Natural killer cell (primary cell): Measurements from ENCODE around the gene CMTR1. TPM values are rescaled to one million over a fixed set of nuclear protein-coding genes. Genes with fewer than 3 reads are reported as not detected.
"Not testable (repeated sequence)": the region's sequence is repeated elsewhere in the genome, so short reads cannot be mapped to it uniquely, and the experiment has no call there.

ENCODE experiments used
- ATAC-seq, 3 donors: fragments of 150-1000 bp in 2 of 3; fragments of 200-7000 bp in 1 of 3; cut with Tn5 transposase; 1 replicate in 1 of 3; 2 replicates in 2 of 3; pipeline ENCODE4 v1.10.0; 2021; ENCODE audit warnings: mild to moderate bottlenecking in 2 of 3, moderate library complexity in 2 of 3
- DNase-seq, 2 donors: peaks; one replicate each; pipeline versions ENCODE4 v3.0.0 to v3.0.0-alpha.2; 2013 to 2021; ENCODE audit warnings: mixed read lengths in 1 of 2
- H3K27ac ChIP-seq: one replicate; pipeline ENCODE4 v1.5.1; 2013; ENCODE audit warnings: mild to moderate bottlenecking, low read length
- H3K27me3 ChIP-seq: one replicate; pipeline ENCODE4 v1.6.1; 2013; ENCODE audit warnings: low read length; ENCODE audit not compliant: control insufficient read depth, insufficient read depth
- H3K36me3 ChIP-seq: one replicate; pipeline ENCODE4 v1.6.1; 2013; ENCODE audit warnings: low read length; ENCODE audit not compliant: control insufficient read depth, insufficient read depth
- H3K4me1 ChIP-seq: one replicate; pipeline ENCODE4 v1.6.1; 2013; ENCODE audit warnings: low read length; ENCODE audit not compliant: control insufficient read depth, insufficient read depth
- H3K4me3 ChIP-seq: one replicate; pipeline ENCODE4 v1.5.1; 2013; ENCODE audit warnings: low read length
- H3K9me3 ChIP-seq: one replicate; pipeline ENCODE4 v1.6.1; 2013; ENCODE audit warnings: low read length; ENCODE audit not compliant: control insufficient read depth, insufficient read depth
- H3K27ac Mint-ChIP-seq, 2 donors: one replicate each; pipeline ENCODE4 v1.8.0; 2022; ENCODE audit warnings: mild to moderate bottlenecking in 2 of 2, mixed read lengths in 2 of 2, moderate library complexity in 1 of 2
- H3K27me3 Mint-ChIP-seq, 2 donors: one replicate each; pipeline ENCODE4 v1.8.0; 2022; ENCODE audit warnings: low read depth in 2 of 2, mixed read lengths in 2 of 2
- H3K36me3 Mint-ChIP-seq: one replicate; pipeline ENCODE4 v1.8.0; 2022; ENCODE audit warnings: mixed read lengths
- H3K4me1 Mint-ChIP-seq, 2 donors: one replicate each; pipeline ENCODE4 v1.8.0; 2022; ENCODE audit warnings: mixed read lengths in 2 of 2
- H3K4me3 Mint-ChIP-seq: one replicate; pipeline ENCODE4 v1.8.0; 2022; ENCODE audit warnings: mild to moderate bottlenecking, moderate library complexity, mixed read lengths
- H3K9me3 Mint-ChIP-seq, 2 donors: one replicate each; pipeline ENCODE4 v1.8.0; 2022; ENCODE audit warnings: mixed read lengths in 2 of 2
- CTCF ChIP-seq: fragments of 200-600 bp; IDR thresholded peaks from one replicate; pipeline ENCODE4 v1.8.0; 2022; ENCODE audit warnings: antibody characterized with exemption
- WGBS: methylation state at CpG from one replicate; pipeline ENCODE4 v1.1.7; 2013; ENCODE audit warnings: missing lambda C conversion rate; ENCODE audit not compliant: insufficient coverage; 5-methylcytosine and 5-hydroxymethylcytosine counted together
- intact Hi-C: fragments of 100-400 bp; cut with micrococcal nuclease; formaldehyde crosslinking; loops from one replicate; pipeline ENCODE4 v1.14.2; 2022
- total RNA-seq, 4 donors: library from RNA; stranded (reverse); fragments of 120-200 nt in 1 of 4; gene quantifications; one replicate each; pipeline versions ENCODE4 v1.2.3 to v1.2.4, GENCODE V29; 2013 to 2022

Gene CMTR1
- total RNA-seq, 3 donors from 2014 or later (not counting 1 experiment from before 2014, with no cell fraction given), result 85.0 to 111 (median 94.7) TPM

DNA sequence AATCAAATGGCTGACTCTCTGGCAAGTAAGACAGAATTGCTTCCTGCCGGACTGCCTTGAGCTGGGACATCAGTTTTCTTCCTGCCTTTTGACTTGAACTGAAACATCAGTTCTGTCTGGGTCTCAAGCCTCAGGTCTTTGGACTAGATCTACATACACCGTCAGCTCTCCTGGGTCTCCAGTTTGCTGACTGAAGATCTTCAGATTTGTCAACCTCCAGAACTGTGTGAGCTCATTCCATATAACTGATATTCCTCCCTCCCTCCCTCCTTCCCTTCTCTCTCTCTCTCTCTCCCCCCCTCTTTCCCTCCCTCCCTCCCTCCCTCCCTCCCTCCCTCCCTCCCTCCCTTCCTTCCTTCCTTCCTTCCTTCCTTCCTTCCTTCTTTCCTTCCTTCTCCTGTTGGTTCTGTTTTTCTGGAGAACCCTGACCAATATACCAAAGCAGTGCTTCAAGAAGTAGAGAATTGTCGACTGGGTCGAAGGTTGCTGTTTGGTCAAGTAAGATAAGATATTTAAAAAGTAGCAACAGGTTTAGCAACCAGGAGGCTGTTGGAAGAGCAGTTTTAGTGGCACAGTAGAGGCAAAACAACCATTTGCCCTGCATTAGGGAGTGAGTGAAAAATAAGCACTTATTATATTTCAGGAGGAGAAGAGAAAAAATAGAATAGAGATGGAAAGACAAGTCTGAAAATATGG is 33.1 kb upstream of the CMTR1 start:
- Histone ChIP-seq H3K4me3 (no peak overlapping the region), H3K27me3 (no peaks in the 10 kb centered on the region), H3K36me3 (no peaks in the 10 kb centered on the region), H3K9me3 (no peaks in the 10 kb centered on the region), H3K27ac (no peak overlapping the region), H3K4me1 (no peaks in the 10 kb centered on the region)
- no peaks in the 10 kb centered on the region for H3K9me3 Mint-ChIP-seq
- WGBS, result 69% methylated on average over 4 of the region's 4 CpGs
- no peak overlapping the region for H3K27ac Mint-ChIP-seq
- peaks cover 16 to 19% of the 10 kb centered on the region in 2 donors for H3K4me1 Mint-ChIP-seq
- no peak overlapping the region for H3K4me3 Mint-ChIP-seq
- intact Hi-C loops, result no loop called here
- H3K27me3 Mint-ChIP-seq, result peaks cover 0 to 5% of the 10 kb centered on the region in 2 donors
- ATAC-seq (no peak), DNase-seq (no peak)
- no peak for TF ChIP-seq CTCF
- H3K36me3 Mint-ChIP-seq, result no peaks in the 10 kb centered on the region

DNA sequence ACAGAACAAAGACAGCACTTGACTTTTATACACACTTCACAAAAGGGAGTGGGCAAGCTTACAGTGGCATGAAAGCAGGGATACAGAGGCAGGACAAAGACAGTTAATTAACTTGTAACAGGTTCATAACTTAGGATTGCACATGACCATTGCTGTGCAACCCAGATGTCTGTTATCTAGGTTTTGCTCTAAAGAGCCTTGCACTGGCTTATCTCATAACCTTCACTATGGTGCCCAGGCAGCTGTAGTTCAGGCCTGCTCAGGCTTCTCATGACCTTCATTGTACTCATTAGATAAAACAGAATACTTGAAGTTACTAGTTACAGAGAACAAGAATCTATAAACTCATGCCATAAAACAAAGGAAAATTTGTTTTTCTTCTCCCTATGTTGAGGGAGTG is 31.4 kb upstream of the CMTR1 start:
- H3K36me3 ChIP-seq, H3K9me3 Mint-ChIP-seq, H3K9me3 ChIP-seq, H3K27me3 Mint-ChIP-seq, H3K4me3 Mint-ChIP-seq, H3K27ac ChIP-seq, H3K4me1 ChIP-seq, intact Hi-C loops, DNase-seq, ATAC-seq, H3K27ac Mint-ChIP-seq, H3K4me3 ChIP-seq, H3K27me3 ChIP-seq, H3K36me3 Mint-ChIP-seq: not testable (repeated sequence)
- H3K4me1 Mint-ChIP-seq, result peaks cover 16 to 19% of the 10 kb centered on the region in 2 donors

DNA sequence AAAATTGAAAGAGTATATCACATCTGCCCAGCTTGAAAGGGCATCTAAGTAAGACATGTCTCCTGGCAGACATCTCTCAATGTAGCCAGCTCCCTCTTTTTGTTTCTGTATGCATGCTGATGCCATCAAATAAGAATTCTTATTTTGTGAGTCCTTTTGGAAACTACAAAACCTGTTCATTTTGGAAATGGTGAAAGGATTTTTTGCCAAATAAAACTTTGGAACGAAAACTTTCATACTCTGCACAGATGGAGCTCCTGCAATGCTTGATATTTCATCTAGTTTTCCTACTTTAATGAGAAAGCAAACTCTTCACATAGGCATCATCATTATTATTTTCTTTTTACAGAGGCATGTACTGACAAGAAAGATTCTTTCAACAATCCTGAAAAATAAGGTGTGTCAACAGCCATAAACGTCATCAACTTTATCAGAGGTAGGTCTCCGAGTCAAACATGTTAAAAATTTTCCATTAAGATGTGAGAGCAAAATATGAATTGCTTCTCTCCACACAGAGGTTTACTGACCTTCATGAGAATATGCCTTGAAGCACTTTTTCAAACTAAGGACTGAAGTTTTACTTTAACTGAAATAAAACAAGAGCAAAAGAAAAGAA is 26.2 kb upstream of the CMTR1 start:
- intact Hi-C loops, result no loop called here
- Mint-ChIP-seq H3K27ac (no peak overlapping the region), H3K9me3 (no peaks in the 10 kb centered on the region), H3K27me3 (peaks cover 13 to 14% of the 10 kb centered on the region in 2 donors), H3K4me3 (no peak overlapping the region), H3K4me1 (no peaks in the 10 kb centered on the region), H3K36me3 (no peaks in the 10 kb centered on the region)
- Histone ChIP-seq H3K4me3 (no peak overlapping the region), H3K36me3 (no peaks in the 10 kb centered on the region), H3K9me3 (no peaks in the 10 kb centered on the region), H3K27me3 (no peaks in the 10 kb centered on the region), H3K4me1 (no peaks in the 10 kb centered on the region), H3K27ac (no peak overlapping the region)
- 88% methylated on average over 3 of the region's 3 CpGs for WGBS
- ATAC-seq, result no peak
- DNase-seq, result no peak
- TF ChIP-seq CTCF, result no peak

- WGBS, result 94% methylated on average over 4 of the region's 5 CpGs
- H3K4me3 ChIP-seq, result no peak overlapping the region
- ATAC-seq, result no peak
- intact Hi-C loops, result no loop called here
- TF ChIP-seq CTCF, result no peak
- H3K36me3 ChIP-seq, result no peaks in the 10 kb centered on the region
- Mint-ChIP-seq H3K4me3 (no peak overlapping the region), H3K4me1 (no peaks in the 10 kb centered on the region), H3K27me3 (peaks cover 14 to 17% of the 10 kb centered on the region in 2 donors), H3K27ac (no peak overlapping the region), H3K9me3 (no peaks in the 10 kb centered on the region), H3K36me3 (no peaks in the 10 kb centered on the region)
- no peak for DNase-seq
- no peaks in the 10 kb centered on the region for H3K4me1 ChIP-seq
- H3K27ac ChIP-seq, result no peak overlapping the region
- H3K27me3 ChIP-seq, result no peaks in the 10 kb centered on the region
- H3K9me3 ChIP-seq, result no peaks in the 10 kb centered on the region
Measured at GRCh38 chr6:37407948-37408347, 25.1 kb upstream of the CMTR1 start.
